ENCODE measurements around the gene TSC22D2. TPM values are rescaled to one million over a fixed set of nuclear protein-coding genes. Genes with fewer than 3 reads are reported as not detected.

The TSC22D2 gene
- total and polyA plus RNA-seq, 2 of the 8 experiments (the other 6 are each of a cell fraction or from before 2014, with no cell fraction given), result 3.4 to 27.6 TPM

DNA sequence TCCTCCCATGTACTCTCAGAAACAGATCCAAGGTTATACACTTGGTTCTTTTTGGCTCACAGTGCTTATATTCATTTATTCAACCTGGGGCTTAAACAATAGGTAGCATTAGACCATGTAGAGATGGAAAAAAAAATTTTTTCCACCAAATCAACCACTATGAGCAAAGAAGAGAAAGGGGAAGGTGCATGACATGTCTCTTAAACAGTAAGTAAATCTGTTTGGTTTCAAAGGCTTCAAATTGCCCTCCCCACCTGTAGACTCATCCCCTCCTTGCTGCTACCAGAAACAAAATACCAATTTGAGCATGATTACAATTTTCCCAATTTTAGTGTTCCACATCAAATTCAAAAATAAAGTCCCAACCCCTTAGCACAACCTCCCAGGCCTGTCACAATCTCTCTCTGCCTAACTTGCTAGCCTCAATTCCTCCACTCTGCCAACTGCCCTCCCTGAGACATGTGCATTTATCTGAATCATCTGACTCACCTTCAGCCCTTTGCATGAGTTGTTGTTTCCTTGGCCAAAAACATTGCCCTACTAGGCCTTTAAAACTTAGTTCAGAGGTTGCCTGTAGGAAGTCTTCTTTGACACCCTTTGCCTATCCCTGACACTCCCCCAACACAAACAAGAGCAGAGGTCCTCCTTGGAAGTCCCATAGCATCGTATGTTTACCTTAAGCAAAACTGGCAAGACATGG lies 30.3 kb upstream of the TSC22D2 start:
- TF ChIP-seq EGR1 (IDR thresholded peaks at IDR 0.05; ENCODE audit: borderline replicate concordance, low read depth, low read length) (no peak), RBBP5 (IDR thresholded peaks at IDR 0.05; ENCODE audit: borderline replicate concordance, low read depth, low read length) (no peak), HDAC6 (IDR thresholded peaks at IDR 0.05; ENCODE audit: low read depth, low read length) (no peak), SP4 (IDR thresholded peaks at IDR 0.05; ENCODE audit: low read length) (no peak)
- Histone ChIP-seq H4K91ac (replicated peaks; ENCODE audit: insufficient read length, low read length) (no peak overlapping the region), H3K23ac (ENCODE audit: insufficient read length) (no peak overlapping the region), H2AK5ac (ENCODE audit: low read depth, low read length) (no peak overlapping the region), H3K4me3 (ENCODE audit: extremely low read depth in 1 of 4, insufficient read depth in 2 of 4, low read depth in 3 of 4, low read length in 4 of 4) (no peak overlapping the region), H3K14ac (ENCODE audit: insufficient read length) (no peak overlapping the region), H4K20me1 (replicated peaks in 1 of 2; ENCODE audit: control insufficient read depth in 1 of 2, insufficient read depth in 2 of 2, low read length in 2 of 2) (no peaks in the 10 kb centered on the region), H3K4ac (replicated peaks; ENCODE audit: insufficient read length, low read depth, low read length) (no peak overlapping the region), H3K4me1 (replicated peaks in 1 of 4; ENCODE audit: control insufficient read depth in 3 of 4, insufficient read depth in 4 of 4, low read length in 3 of 4) (peaks cover 0 to 7% (median 2%) of the 10 kb centered on the region in 4 experiments; a peak in 2 of 7 replicates), H3K23me2 (ENCODE audit: low read depth, low read length) (no peaks in the 10 kb centered on the region), H2BK20ac (ENCODE audit: low read length) (0 out of 2 replicates have a peak overlapping the region, but pooled peaks have one; percentile 27), H2BK5ac (ENCODE audit: low read depth, low read length) (no peak overlapping the region), H2BK15ac (ENCODE audit: low read length) (peak overlapping the region; percentile 18; the same call in 1 of the 2 replicates), H2BK120ac (replicated peaks; ENCODE audit: low read depth, low read length) (no peak overlapping the region), H3K9ac (replicated peaks in 1 of 4; ENCODE audit: extremely low read depth in 1 of 4, low read depth in 3 of 4, low read length in 3 of 4) (no peak overlapping the region), H3K27ac (ENCODE audit: low read depth, low read length) (no peak overlapping the region), H3K18ac (ENCODE audit: extremely low read depth, low read length) (no peak overlapping the region), H4K8ac (ENCODE audit: extremely low read depth, insufficient read depth, low read length) (no peak overlapping the region), H3K56ac (replicated peaks; ENCODE audit: insufficient read length, low read depth, low read length) (no peak overlapping the region), H3K79me1 (ENCODE audit: low read depth, low read length) (no peaks in the 10 kb centered on the region), H4K5ac (ENCODE audit: insufficient read length, low read depth, low read length) (no peak overlapping the region), H2AFZ (ENCODE audit: low read length) (peak overlapping the region; percentile 70; the same call in 1 of the 2 replicates), H3K27me3 (replicated peaks in 1 of 4; ENCODE audit: control insufficient read depth in 3 of 4, extremely low read depth in 1 of 4, insufficient read depth in 3 of 4, low read length in 3 of 4) (no peaks in the 10 kb centered on the region), H3K9me3 (ENCODE audit: insufficient read depth in 2 of 2, low read depth in 1 of 2, low read length in 1 of 2) (no peaks in the 10 kb centered on the region), H2BK12ac (ENCODE audit: low read depth, low read length) (peak overlapping the region; percentile 88), H3K36me3 (ENCODE audit: control insufficient read depth in 2 of 4, insufficient read depth in 4 of 4, low read length in 3 of 4) (no peaks in the 10 kb centered on the region), H3K79me2 (ENCODE audit: control insufficient read depth in 1 of 2, insufficient read depth in 2 of 2, low read length in 2 of 2) (no peaks in the 10 kb centered on the region), H3K4me2 (ENCODE audit: insufficient read depth in 1 of 2, low read depth in 2 of 2, low read length in 2 of 2) (no peak overlapping the region)
- FAIRE-seq (no peak), DNase-seq (ENCODE audit: low read depth in 1 of 2, low spot score in 2 of 2) (no peak)
- 100% methylated on average over 1 of the region's 1 CpG; no CpG with 5 or more reads in 1 of the 2 experiments for WGBS, 2 experiments (ENCODE audit: extremely low coverage in 1 of 2, insufficient coverage in 1 of 2, insufficient read length in 1 of 2, insufficient replicate concordance in 2 of 2, low coverage in 1 of 2, low lambda C conversion rate in 2 of 2, missing lambda C conversion rate in 1 of 2)
- ChIA-PET POLR2A (ENCODE audit: partially characterized antibody) (interaction anchor here (1.4 kb wide), 1 partner anchor 31 kb away, joined by 4 read pairs; the partner anchor contains the start of gene TSC22D2), CTCF (ENCODE audit: partially characterized antibody) (interaction anchor here (1.7 kb wide), 1 partner anchor 7 kb away, joined by 6 read pairs; no protein-coding TSS in a partner anchor)

All from H1 (cell line).